HL-60/S4 treated with retinoic acid at 250 ng/mL for 4 days and 3 days (cell line): Measurements from ENCODE around the gene ARF1.

Experiments
- in situ Hi-C: fragments of 300-500 bp; cut with MboI; formaldehyde crosslinking; loops from 2 replicates; pipeline ENCODE4 v1.7.0; 2022; ENCODE audit warnings: low sequenced_read_pairs

ARF1 gene

DNA sequence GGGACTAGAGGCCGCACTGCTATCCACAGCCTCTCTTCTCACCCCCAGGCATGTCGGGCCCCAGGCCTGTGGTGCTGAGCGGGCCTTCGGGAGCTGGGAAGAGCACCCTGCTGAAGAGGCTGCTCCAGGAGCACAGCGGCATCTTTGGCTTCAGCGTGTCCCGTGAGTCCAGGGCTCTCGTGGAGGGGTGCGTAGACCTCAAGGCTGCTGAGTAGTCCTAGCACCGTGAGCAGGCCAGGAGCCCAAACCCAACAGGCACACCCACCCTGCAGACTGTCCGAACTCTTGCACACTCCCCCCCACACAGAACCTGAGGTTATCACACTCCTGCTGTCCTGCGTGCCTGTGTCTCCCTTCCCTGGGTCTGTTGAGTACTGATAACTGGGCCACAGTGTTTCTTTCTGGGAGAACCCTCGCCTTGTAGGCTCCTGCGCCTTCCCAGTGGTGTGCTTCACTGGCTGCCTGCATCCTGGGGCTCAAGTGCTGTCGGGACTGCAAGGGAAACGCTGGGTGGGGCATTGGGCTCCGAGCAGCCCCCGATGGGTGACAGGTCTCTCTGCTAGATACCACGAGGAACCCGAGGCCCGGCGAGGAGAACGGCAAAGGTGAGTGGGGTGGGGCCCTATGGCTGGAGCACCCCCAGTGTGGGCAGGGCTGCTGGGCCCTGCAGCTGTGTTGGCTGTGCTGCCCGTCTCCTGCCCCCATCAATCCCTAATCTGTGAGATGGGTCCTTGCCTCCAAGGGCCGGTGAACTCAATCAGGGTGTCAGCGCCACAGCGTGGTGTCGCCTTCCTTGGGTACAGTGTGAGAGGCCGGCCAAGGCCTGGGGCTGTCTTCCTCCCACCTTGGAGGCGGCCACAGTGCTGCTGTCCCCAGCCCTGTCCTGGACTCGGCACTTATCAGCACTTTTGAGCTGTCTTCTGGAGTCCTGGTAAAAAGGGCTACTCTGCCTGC is 63.2 kb downstream of the ARF1 start:
- in situ Hi-C loops = no loop called here

DNA sequence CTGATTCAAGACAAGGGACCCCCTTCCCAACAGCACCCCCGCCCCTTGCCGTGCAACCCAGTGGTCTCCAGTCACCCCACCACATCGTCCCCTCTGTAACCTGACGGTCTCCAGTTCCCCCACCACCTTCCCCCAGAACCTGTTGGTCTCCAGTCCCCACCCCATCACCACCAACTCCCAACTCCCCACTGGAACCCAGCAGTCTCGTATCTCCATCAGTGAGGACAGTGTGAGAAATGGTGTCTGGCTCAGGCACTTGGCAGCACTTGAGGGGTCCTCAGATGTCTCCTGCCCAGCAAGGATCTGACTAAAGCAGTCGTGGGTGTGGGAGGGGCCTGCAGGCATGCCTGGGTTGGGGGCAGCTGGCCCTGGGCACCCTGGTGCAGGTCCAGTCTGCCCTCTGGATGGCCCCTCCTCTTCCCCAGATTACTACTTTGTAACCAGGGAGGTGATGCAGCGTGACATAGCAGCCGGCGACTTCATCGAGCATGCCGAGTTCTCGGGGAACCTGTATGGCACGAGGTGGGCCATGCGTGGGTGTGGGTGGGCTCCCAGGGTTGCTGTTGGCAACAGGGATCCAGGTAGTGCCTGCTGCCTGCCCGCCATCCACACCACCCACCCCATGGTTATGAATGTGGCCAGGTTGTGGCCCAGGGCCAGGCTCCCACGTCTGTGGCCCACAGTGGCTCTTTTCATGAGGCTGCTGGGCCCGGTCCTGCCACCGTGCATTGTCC is 64.1 kb downstream of the ARF1 start:
- in situ Hi-C loops = no loop called here

DNA sequence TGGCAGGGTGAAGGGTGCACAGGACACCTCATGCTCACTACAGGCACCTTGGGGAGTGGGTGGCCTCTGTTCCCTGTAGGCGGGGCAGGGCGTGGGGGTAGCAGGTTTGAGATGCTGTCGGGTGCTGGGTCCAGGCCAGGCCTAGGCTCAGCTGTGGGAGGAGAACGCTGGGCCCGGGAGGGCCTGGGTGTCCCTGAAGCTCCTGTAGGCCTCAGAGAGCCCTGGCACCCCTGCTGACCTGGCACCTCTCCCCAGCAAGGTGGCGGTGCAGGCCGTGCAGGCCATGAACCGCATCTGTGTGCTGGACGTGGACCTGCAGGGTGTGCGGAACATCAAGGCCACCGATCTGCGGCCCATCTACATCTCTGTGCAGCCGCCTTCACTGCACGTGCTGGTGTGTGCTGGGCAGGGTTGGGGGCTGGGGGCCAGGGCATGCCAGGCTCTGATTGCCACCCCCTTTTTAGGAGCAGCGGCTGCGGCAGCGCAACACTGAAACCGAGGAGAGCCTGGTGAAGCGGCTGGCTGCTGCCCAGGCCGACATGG is 64.7 kb downstream of the ARF1 start:
- in situ Hi-C loops = no loop called here

DNA sequence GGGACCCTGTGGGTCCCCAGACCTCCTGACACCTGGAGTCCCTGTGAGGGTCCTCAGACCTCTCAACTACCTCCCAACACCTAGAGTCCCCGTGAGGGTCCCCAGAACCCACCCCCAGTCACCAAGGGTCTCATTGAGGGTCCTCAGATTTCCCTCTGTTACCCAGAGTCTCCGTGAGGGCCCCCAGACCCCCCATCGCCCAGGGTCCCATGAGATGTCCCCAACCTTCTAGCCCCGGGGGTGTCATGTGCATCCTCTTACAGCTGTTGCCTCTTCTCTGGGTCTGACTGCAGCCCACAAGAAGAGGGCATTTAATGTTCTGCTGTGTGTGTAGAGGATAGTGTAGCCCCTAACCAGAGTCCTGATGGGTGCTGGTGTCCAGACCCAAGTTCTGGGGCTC is 65.3 kb downstream of the ARF1 start:
- in situ Hi-C loops = no loop called here

DNA sequence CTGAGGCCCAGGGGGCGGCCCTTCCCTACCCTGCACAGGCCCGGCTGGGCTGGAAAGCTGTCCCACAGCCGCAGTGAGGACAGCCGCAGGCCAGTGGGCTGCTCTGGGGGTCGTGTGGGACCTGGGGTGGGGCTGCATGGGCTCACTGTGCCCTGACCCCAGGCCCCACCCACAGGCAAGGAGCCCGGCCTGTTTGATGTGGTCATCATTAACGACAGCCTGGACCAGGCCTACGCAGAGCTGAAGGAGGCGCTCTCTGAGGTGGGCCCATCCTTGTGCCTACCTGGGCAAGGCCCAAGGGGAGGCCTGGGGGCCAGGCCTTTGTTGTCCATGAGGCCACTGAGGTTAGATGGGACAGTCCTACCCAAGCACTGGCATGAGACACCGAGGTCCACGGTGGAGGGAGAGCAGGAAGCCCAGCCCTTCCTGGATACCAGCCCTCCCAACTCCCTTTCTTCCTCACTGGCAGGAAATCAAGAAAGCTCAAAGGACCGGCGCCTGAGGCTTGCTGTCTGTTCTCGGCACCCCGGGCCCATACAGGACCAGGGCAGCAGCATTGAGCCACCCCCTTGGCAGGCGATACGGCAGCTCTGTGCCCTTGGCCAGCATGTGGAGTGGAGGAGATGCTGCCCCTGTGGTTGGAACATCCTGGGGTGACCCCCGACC is 65.8 kb downstream of the ARF1 start:
- in situ Hi-C loops = no loop called here
